NCI-H510A treated with DMSO at 0.1 percent for 48 hours (cell line): ENCODE measurements around the gene CPD.

Source experiments
- DNase-seq: peaks from one replicate; lab custom pipeline; 2025; lab: John Stamatoyannopoulos, UW

CPD gene

GRCh38 chr17:30354701-30355100 lies 24.0 kb upstream of the CPD start:
- no peak for DNase-seq

- no peak for DNase-seq
These were observed 21.3 kb upstream of the CPD start for GRCh38 chr17:30357476-30357875.

DNA sequence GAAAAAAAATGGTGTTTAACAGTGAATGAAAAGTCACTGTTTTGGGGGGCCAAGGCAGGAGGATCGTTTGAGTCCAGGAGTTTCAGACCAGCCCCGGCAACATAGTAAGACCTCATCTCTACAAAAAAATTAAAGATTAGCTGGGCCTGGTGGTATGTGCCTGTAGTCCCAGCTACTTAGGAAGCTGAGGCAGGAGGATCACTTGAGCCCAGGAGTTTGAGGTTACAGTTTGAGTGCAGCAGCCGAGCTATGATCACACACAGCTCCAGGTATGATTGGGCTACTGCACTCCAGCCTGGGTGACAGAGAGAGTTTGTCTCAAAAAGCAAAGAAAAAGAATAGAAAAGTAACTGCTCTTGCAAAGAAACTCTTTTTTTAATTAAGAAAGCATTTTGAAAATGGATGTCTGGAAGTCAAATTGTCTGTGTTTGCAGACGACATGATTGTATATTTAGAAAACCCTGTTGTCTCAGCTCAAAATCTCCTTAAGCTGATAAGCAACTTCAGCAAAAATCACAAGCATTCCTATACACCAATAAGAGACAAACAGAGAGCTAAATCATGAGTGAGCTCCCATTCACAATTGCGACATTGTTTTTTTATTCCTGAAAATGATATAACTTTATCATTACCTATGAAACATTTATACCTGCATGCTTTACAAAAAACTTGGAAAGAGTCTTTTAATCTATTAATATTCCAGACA lies 20.5 kb upstream of the CPD start:
- DNase-seq: no peak

DNA sequence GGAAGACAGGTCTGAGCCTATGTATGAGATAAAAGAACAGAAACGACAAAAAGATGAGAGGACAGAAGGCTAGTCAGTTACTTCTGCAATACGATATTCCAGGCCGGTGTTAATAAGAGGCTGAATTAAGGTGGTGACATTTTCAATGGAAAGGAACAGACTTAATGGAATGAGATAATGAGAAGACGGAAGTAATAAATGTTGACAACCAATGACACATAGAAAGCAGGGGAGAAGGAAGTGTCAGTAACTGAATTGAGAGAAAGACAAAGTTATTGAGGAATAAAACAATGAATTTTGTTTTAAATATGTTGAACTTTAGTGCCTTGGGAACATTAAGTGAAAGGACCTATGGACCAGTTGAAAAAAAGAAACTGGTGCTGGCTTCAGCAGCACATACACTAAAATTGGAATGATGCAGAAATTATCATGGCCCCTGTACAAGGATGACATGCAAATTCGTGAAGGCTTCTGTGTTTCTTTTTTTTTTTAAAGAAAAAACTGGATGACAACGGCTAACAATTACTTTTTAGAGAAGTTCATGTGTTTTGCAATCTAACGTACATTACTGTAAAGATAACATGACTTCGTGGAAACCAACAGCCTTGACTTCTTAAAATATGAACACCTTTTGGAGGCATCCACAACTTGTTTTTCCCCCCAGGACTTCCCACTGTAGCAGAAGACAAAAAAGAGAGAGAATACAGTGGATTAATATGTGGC lies 18.5 kb upstream of the CPD start:
- no peak for DNase-seq

DNA sequence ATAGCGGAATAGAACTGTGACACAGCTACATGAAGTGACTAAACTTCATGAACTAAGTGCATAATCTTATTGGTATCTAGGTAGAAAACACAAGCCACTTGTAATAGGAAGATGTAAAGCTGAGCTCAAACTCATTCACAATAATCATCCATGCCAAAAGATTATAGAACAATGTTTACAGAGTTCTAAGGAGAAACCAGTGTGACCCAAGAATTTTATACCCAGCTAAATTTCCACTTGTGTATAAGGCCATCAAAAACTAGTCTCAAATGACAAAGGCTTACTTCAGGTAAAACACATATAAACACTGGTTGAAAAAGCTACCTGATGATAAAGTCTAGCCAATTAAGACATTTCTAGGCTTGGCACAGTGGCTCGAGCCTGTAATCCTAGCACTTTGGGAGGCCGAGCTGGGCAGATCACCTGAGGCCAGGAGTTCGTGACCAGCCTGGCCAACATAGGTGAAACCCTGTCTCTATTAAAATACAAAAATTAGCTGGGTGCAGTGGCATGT lies 16.9 kb upstream of the CPD start:
- DNase-seq: no peak

- no peak for DNase-seq
These were observed 15.0 kb upstream of the CPD start for GRCh38 chr17:30363715-30364202.

- no peak for DNase-seq
These were observed 12.2 kb upstream of the CPD start for GRCh38 chr17:30366536-30366935.

GRCh38 chr17:30368912-30369720 lies 9.6 kb upstream of the CPD start:
- peak; percentile 67 for DNase-seq

GRCh38 chr17:30369995-30370394 lies 8.7 kb upstream of the CPD start:
- DNase-seq: no peak

- peak; percentile 15 for DNase-seq
These were observed 6.0 kb upstream of the CPD start for GRCh38 chr17:30372755-30373154.

- peak; percentile 20 for DNase-seq
These were observed 3.1 kb upstream of the CPD start for GRCh38 chr17:30375661-30376060.

DNA sequence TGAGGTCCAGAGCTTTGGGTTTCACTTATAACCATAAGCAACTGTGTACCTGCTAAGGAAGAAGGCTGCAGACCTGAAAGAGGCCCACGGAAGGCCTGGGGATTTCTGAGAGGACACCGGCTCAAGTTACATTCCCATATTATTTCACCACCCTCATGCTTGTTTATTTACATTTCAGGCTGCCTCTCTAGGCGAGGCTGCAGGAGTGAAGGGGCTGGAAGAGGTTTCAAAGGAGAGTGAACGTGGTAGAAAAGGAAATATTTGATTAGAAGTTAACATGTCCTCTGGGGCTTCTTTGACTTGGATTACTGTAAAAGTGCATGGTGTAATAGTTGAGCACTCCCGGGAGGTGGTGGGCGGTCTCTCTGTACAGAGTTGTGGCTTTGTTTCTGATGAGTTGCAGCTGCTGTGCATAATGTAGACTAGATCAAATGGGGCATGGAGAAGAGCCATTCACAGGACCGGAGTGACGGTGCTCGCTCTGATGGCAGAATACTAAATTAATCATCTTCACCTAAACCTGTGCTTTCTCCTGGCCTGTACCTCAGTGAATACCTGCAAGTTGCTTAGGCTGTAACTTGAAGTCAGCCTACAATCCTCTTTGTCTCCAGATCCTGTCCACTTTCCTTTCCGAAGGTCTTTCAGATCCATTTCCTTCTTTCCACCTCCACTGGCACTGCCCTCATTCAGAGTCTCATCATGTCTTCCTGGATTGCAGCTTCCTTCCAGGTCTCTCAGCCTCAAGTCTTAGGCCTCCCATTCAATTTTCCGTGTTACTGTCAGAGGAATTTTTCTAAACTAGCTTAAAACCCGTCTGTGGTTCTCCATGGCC lies 1.9 kb upstream of the CPD start:
- DNase-seq: peak; percentile 100

- no peak for DNase-seq
These were observed 1.0 kb upstream of the CPD start for GRCh38 chr17:30377574-30378240.

GRCh38 chr17:30378241-30378824 lies 394 bp upstream of the CPD start:
- DNase-seq: no peak

GRCh38 chr17:30379303-30379902 lies 676 bp downstream of the CPD start:
- DNase-seq: no peak

- peak; percentile 23 for DNase-seq
These were observed 1.2 kb downstream of the CPD start for GRCh38 chr17:30379903-30380381.

DNA sequence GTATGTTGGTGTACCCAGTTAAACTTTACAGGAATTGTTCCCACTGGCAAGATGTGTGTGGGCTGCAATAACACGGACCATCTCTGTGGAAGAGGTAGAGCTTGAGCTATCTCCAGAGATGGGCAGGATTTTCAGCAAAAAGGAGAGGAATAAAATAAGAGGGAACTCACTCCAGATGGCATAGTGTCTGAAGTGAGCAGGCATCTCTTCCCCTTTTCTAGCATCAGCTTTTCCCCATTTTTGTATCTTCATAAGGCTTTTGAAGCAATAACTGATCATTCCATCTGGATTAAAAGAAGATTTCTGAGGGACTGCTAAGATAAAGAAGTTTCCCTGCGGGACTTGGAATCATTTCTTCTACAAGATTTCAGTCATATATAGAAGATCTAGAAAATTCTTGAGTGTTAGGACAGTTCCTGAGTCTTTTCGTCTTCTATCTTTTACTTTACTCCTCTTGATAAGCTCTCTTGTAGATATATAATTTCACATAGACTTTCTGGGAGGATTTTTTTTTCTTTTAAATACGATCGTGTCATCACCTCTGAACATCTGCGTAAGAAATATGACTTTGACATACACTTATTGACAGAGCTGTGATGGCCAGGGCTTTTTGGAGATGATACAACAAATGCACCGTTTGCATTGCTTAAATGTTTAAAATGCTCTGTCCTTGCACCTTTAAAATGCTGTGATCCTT lies 2.1 kb downstream of the CPD start:
- no peak for DNase-seq

GRCh38 chr17:30381340-30381659 lies 2.6 kb downstream of the CPD start:
- no peak for DNase-seq

GRCh38 chr17:30382345-30382744 lies 3.6 kb downstream of the CPD start:
- no peak for DNase-seq
